ENCODE results near the gene FKBP11.

FKBP11 gene

DNA sequence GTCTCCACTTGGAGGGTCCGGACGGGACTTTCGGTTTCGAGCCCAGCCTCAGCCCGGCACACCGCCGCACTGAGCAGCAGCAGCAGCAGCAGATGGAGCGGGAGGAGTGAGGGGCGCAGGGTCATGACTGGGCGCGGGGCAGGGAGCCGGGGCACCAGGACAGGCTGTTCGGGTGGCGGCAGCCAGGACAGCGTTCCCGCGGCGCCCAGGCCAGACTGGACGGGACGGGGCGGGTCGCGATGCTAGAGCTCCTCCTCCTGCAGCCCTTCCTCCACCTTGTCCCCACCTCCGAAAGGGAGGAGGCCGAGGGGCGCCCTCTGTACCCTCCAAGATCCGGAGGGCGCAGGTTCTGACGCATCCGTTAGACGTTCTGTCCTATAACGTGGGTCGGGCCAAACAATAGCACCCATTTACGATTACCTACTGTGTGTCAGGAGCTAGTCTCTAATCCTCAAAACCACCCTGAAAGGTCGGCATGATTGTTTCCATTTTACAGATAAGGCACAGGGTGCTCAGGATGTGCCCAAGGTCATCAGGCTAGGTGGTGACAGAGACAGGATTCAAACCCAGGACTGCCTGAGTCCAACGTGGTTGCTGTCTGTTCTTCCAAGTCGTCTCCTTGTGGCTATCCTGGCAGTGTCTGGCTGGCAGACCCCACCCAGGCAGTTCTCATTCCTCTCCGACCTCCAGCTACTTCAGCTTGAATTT lies at the start of gene FKBP11:
Gene FKBP11, minus strand, starts transcription at position 189 of the 708 bp plus-strand sequence. Its CDS starts 64 bp downstream, at position 125.
- peak; percentile 74 for DNase-seq

- DNase-seq = peak; percentile 22
These were observed 48.8 kb upstream of the FKBP11 start for GRCh38 chr12:48973941-48974673.

- no peak for DNase-seq
These were observed 48.2 kb upstream of the FKBP11 start for GRCh38 chr12:48973531-48973930.

GRCh38 chr12:48972952-48973483 lies 47.7 kb upstream of the FKBP11 start:
- DNase-seq = no peak

DNA sequence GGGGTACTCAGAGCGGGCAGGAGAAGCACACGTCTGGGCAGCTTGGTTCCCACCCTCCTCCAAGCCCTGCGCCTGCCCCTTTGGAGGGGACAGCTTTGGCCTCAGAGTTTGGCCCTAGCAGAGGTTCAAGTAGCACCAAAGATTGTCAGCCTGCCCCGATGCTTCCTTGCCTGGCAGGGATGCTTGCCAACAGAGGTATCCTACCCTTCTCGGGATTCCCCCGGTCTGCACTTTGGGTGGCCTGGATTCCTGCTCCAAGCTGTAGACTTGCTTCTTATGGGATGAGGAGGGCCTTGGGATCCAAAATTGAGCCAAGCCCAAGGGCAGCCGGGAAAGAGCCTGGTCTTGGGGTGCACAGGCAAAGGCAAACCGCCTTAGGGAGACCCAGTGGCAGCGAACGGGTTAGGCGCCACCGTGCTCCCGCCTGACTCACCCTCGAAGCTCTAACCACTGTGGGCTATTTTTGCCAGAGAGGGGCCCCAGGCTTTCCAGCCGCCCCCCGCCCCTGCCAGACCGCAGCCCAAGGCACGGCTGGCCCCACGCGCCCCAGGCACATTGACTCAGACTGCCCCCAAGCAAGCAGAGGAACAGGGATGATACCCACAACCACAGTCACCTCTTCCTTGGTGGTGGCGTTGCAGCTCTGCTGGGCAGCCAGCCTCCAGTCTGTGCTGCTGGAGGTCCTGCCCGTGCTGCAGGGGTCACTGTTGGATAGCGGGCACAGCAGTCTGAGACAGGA lies 47.1 kb upstream of the FKBP11 start:
- DNase-seq = peak; percentile 33

DNA sequence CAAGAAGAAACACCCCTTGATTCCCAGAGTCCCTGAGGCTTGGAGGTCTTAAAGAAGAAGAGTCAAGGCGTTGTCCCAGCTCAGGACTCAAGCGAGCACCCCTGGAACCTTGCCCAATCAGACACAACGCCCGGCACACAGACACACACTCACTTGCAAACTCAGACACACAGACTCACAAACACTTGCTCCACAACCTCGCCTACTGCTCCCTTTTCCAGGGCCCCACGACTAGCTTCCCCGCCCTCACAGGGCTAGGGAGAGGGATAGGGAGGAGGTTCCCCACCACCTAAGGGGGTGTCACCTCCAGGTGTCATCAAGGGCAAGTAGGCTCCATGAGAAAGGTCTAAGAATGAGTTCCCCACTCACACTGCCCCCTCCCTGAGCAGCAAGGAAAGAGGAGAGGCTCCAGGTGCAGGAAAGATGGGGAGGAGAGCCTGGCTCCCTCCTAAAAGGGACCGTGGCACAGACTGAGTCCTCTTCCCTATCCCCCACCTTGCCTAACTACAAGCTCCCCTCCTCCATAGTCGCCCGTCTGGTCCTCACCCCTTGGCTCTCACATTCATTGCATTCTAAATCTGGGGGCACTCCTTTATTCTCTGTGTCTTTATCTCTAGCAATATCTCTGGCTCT lies 45.5 kb upstream of the FKBP11 start:
- DNase-seq = no peak

DNA sequence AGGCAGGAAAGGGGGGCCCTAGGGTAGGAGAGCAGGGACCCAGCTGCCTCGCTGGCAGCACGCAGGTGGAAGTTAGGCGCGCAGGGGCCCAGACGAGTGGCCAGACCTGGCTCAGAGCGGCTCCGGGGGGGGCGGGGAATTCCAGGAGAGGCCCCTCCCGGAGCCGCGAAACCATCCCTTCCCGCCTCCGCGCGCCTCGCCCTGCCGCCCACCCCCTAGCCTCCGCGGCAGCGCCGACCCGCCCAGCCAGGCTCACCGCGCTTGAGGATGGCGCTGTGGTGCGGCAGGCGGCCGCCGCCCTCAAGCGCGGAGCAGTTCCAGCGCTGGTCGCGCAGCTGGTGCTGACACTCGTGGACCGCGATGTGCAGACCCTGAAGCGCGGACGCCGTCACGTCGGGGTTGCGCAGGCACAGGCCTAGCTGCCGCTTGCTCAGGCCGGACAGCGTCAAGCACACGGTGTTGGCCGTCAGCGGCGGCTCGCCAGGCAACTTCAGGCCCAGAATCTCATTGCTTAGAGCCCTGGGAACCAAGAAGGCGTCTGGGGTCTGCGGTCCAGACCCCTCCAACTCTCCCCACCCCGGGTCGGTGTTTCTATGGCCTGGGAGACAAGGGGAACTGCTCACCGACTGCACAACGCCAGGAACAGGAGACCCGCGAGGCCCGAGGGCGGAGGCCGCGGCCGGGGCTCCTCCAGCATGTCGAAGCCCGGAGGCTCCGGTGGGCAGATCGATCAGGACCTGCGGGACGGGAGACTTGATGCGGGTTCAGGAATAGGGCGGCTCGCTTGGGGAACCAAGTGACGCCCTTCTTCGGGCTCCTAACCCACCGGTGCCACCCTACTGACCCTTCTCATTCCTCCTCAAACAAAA lies 44.8 kb upstream of the FKBP11 start:
- DNase-seq = peak; percentile 63

GRCh38 chr12:48969160-48969771 lies 44.0 kb upstream of the FKBP11 start:
- peak; percentile 38 for DNase-seq

- no peak for DNase-seq
These were observed 43.2 kb upstream of the FKBP11 start for GRCh38 chr12:48968467-48968866.

- no peak for DNase-seq
These were observed 42.7 kb upstream of the FKBP11 start for GRCh38 chr12:48967991-48968390.

DNA sequence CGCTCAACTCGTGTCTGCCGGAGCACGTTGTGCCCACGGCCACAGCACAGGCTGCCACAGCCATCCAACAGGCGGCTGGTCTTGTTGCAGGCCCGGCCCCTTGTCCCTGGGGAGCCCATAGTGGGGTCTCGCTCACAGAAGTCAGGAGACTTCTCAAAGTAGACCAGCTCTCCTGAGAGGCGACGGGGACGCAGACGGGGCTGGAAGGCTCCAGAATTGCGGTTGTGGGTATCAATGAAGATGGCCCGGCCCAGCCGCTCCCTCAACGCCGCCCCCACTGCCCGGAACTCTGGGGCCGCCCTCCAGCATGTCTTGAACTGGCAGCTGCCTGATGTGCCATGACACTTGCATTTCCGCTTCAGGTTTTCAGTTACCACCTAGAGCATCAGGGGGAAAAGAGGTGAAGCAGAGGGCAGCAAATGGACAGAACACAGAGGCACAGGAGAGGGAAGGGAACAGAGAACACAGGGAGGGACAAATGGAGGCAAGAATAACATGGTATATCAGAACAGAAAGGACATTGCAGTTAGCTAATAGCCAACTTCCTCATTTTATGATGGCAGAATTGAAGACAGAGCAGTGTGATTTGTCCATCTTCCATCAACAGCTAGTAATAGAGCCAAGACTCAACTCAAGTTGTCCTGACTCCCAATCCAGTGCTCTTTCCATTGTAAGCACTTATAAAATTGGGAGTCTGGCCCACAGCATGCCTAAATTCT lies 41.0 kb upstream of the FKBP11 start:
- DNase-seq = no peak

DNA sequence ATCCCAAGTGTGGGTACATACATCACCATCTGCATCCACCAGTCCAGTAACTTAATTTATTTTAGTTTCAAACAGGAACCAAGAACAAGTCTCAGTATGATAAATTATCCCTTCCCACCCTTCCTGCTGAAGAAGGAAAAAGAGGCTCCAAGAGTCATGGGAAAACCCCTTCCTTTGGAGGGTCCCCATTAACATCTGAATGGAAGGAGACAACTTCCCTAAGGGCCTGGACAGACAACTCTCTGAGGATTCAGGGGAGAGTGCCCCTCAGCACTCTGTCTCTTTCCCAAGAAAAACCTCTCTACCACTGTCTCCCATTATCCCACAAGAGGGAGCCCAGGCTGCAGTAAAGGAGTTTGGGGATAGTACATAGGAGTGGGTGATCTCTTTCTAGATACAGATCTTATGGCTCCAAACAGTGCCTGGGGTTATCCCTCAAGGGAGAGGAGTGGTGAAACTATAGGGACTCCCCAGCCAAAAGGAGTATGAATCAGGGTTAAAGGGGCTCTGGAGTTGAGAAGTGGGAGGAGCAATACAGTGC lies 40.1 kb upstream of the FKBP11 start:
- peak; percentile 42 for DNase-seq

GRCh38 chr12:48961801-48962200 lies 36.5 kb upstream of the FKBP11 start:
- no peak for DNase-seq

DNA sequence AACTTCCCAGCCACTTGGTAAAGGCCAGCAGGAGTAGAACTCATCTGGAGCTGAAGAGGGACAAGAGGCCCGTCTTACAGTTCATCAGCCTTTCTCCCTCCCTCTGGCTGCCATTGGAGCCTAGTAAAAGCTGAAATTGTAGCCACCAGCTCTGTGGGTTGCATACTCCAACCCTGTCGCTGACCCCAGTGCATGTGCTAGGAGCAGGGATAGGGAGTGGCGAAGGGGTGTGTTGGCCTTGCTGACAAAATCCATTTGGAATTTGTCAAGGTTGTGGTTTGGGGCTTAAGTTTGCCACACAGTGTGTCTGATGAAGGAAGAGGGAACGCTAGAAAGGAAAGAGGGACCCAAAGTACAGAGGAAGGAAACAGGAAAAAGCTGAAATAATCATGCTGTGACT lies 36.0 kb upstream of the FKBP11 start:
- DNase-seq = no peak

GRCh38 chr12:48960834-48961233 lies 35.5 kb upstream of the FKBP11 start:
- DNase-seq = no peak

DNA sequence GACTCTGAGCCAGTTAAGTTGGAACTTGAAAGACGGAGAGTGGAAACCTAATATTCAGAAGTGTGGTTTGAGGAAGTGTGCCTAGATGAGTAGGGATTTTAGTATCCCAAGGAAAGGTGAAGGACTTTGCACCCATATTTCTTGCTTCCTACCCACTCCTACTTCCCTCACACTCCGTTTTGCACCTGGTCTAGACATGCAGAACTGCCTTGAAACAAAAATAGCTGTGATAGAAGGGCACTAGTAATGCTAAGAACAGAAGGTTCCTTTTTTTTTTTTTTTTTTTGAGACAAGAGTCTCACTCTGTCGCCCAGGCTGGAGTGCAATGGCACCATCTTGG lies 32.7 kb upstream of the FKBP11 start:
- no peak for DNase-seq

- peak; percentile 98 for DNase-seq
These were observed 32.1 kb upstream of the FKBP11 start, which contains the start of gene ARF3 for GRCh38 chr12:48957141-48958048. TSS of gene ARF3 (minus strand) at chr12:48957487. CDS start at chr12:48941095, 16,392 bp downstream.

DNA sequence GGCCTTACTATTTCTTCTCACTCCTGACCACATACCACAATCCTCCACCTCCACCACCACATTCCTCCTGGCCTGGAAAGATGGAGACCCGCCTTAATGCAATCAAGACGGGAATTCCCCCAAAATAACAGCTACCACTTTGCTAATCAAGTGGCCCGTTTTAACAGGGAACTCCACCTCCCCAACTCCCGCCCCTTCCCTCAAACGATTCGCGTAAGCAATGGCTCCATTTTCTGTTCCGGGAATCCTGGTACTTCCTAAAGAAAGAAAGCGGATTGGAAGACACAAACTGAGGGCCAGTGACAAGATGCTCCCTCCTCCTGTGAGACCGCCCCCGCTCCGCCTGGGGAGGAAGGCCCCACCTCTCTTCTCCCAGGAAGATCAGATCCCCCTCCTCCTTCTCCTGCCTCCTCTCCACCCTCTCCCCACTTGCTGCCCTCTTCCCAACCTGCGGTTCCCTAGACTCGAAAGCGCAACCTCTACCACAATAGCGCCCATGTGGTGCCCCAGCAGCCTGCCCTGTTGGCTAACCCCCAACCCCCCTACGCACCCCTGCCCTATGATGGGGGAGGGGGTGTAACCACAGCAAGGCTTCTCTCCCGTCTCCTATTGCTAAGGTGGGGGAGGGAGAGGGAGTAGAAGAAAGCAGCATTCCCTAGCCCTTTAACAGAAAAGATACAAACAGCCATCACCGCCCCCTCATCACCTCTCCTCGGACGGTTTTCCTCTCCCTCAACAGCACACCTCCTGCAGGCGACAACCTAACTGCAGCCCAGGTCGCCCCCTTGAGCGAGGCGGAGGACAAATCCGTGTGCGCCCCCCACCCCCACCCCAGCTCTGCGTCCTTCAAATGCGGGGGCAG lies 31.2 kb upstream of the FKBP11 start:
- DNase-seq = peak; percentile 84

Measured in DMS53 (cell line).